HG03045 (cell line): ENCODE measurements around the gene CTNNBL1.

ENCODE experiments used
- ATAC-seq: cut with Tn5 transposase; IDR thresholded peaks from one replicate; pipeline ENCODE4 v1.9.1; 2021; ENCODE audit warnings: mild to moderate bottlenecking, moderate library complexity; ENCODE audit not compliant: unreplicated experiment

Gene CTNNBL1

GRCh38 chr20:37895166-37895565 is 201.3 kb downstream of the CTNNBL1 start:
- ATAC-seq: no peak

GRCh38 chr20:37896932-37897548 is 203.2 kb downstream of the CTNNBL1 start:
- no peak for ATAC-seq

- ATAC-seq: no peak
These were observed 204.6 kb downstream of the CTNNBL1 start for GRCh38 chr20:37898233-37899104.

- ATAC-seq: no peak
These were observed 205.5 kb downstream of the CTNNBL1 start for GRCh38 chr20:37899105-37900045.

- no peak for ATAC-seq
These were observed 207.4 kb downstream of the CTNNBL1 start for GRCh38 chr20:37901240-37901639.

- no peak for ATAC-seq
These were observed 208.0 kb downstream of the CTNNBL1 start for GRCh38 chr20:37901654-37902503.

- no peak for ATAC-seq
These were observed 208.9 kb downstream of the CTNNBL1 start, which contains the start of gene VSTM2L for GRCh38 chr20:37902504-37903313. Gene VSTM2L, plus strand, starts transcription at chr20:37903127. Its CDS starts 224 bp downstream, at chr20:37903351.

GRCh38 chr20:37903317-37904007 is 209.6 kb downstream of the CTNNBL1 start:
- ATAC-seq: no peak

- no peak for ATAC-seq
These were observed 210.3 kb downstream of the CTNNBL1 start for GRCh38 chr20:37904008-37904642.

GRCh38 chr20:37904845-37905373 is 211.1 kb downstream of the CTNNBL1 start:
- no peak for ATAC-seq

- ATAC-seq: no peak
These were observed 212.1 kb downstream of the CTNNBL1 start for GRCh38 chr20:37905671-37906613.

- ATAC-seq: no peak
These were observed 213.5 kb downstream of the CTNNBL1 start for GRCh38 chr20:37907330-37907676.

GRCh38 chr20:37907677-37908401 is 214.0 kb downstream of the CTNNBL1 start:
- no peak for ATAC-seq

- no peak for ATAC-seq
These were observed 217.4 kb downstream of the CTNNBL1 start for GRCh38 chr20:37911261-37911660.

GRCh38 chr20:37911838-37912281 is 218.0 kb downstream of the CTNNBL1 start:
- no peak for ATAC-seq

- ATAC-seq: no peak
These were observed 219.0 kb downstream of the CTNNBL1 start for GRCh38 chr20:37912874-37913273.
